Mucosa of descending colon (tissue), 3 donors: Measurements from ENCODE around the gene RNF115. TPM values are rescaled to one million over a fixed set of nuclear protein-coding genes. Genes with fewer than 3 reads are reported as not detected.
"Not testable (repeated sequence)": the region's sequence is repeated elsewhere in the genome, so short reads cannot be mapped to it uniquely, and the experiment has no call there.

Experiments used
- ATAC-seq: fragments of 200-7000 bp; cut with Tn5 transposase; one replicate; pipeline ENCODE4 v1.9.1; 2020; ENCODE audit warnings: mild to moderate bottlenecking, moderate library complexity
- DNase-seq, 3 donors: peaks; one replicate each; pipeline ENCODE4 v3.0.0-alpha.2; 2020
- H3K36me3 ChIP-seq: fragments of 200-600 bp; one replicate; pipeline ENCODE4 v1.8.0; 2021; ENCODE audit warnings: low read depth, mild to moderate bottlenecking
- H3K4me1 ChIP-seq: fragments of 200-600 bp; one replicate; pipeline ENCODE4 v1.8.0; 2021; ENCODE audit warnings: low read depth, mild to moderate bottlenecking
- H3K4me3 ChIP-seq: fragments of 200-600 bp; one replicate; pipeline ENCODE4 v1.8.0; 2021; ENCODE audit warnings: mild to moderate bottlenecking
- H3K9me3 ChIP-seq: fragments of 200-600 bp; one replicate; pipeline ENCODE4 v1.8.0; 2021; ENCODE audit warnings: mild to moderate bottlenecking
- intact Hi-C, 2 donors: fragments of 100-400 bp; cut with DNase I in 1 of 2; cut with micrococcal nuclease in 1 of 2; formaldehyde crosslinking; loops; one replicate each; pipeline versions ENCODE4 v1.11.0 to v1.11.1; 2022; cut with DNase I, micrococcal nuclease
- total RNA-seq, 3 donors: library from RNA; stranded (reverse); fragmentation: NEBNext Ultra II Directional in 2 of 3; extraction: Animal tissue kit (Norgen Biotek cat#: 25700) in 2 of 3; gene quantifications; one replicate each; pipeline versions ENCODE4 v1.2.1 to v1.2.4, GENCODE V29; 2021 to 2023
- TF ChIP-seq, protein P1 (sequence below): fragments of 200-600 bp; IDR thresholded peaks from one replicate; pipeline ENCODE4 v1.8.0; 2022; ENCODE audit warnings: antibody characterized with exemption, mild to moderate bottlenecking
- donor health status: DM: no; HTN: no; CAD: no; lungs with moderate emphysema.
- donor health status: DM: no; HTN: no; CAD: no.
- donor health status: DM: no; HTN: yes; CAD: no.

The RNF115 gene
- total RNA-seq, 3 donors from 2014 or later = 8.3 to 13.6 (median 8.8) TPM

GRCh38 chr1:145843031-145843430 lies 19.1 kb upstream of the RNF115 start:
- intact Hi-C loops = no loop called here
- Histone ChIP-seq H3K36me3 (peaks cover 11% of the 10 kb centered on the region), H3K4me3 (no peak overlapping the region), H3K4me1 (peaks cover 6% of the 10 kb centered on the region), H3K9me3 (no peaks in the 10 kb centered on the region)
- DNase-seq (no peak), ATAC-seq (no peak)
- TF ChIP-seq, protein P1, sequence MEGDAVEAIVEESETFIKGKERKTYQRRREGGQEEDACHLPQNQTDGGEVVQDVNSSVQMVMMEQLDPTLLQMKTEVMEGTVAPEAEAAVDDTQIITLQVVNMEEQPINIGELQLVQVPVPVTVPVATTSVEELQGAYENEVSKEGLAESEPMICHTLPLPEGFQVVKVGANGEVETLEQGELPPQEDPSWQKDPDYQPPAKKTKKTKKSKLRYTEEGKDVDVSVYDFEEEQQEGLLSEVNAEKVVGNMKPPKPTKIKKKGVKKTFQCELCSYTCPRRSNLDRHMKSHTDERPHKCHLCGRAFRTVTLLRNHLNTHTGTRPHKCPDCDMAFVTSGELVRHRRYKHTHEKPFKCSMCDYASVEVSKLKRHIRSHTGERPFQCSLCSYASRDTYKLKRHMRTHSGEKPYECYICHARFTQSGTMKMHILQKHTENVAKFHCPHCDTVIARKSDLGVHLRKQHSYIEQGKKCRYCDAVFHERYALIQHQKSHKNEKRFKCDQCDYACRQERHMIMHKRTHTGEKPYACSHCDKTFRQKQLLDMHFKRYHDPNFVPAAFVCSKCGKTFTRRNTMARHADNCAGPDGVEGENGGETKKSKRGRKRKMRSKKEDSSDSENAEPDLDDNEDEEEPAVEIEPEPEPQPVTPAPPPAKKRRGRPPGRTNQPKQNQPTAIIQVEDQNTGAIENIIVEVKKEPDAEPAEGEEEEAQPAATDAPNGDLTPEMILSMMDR = no peak

GRCh38 chr1:145837656-145838055 lies 13.8 kb upstream of the RNF115 start:
- ATAC-seq (no peak), DNase-seq (no peak)
- Histone ChIP-seq H3K9me3 (no peaks in the 10 kb centered on the region), H3K4me1 (no peaks in the 10 kb centered on the region), H3K4me3 (no peak overlapping the region), H3K36me3 (peaks cover 12% of the 10 kb centered on the region)
- intact Hi-C loops = no loop called here
- TF ChIP-seq, protein P1 = no peak

DNA sequence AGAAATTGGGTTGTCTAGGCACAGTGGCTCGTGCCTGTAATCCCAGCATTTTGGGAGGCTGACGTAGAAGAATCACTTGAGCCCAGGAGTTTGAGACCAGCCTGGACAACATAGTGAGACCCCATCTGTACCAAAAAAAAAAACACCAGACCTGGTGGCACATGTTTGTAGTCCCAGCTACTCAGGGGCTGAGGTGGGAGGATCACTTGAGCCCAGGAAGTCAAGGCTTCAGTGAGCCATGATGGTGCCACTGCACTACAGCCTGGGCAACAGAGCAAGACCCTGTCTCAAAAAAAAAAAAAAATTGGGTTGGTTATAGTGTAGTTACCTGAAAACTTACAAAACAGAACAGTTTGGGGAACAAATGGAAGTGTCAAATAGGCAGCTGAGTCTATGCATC lies 6.9 kb upstream of the RNF115 start:
- H3K9me3 ChIP-seq, ATAC-seq, H3K36me3 ChIP-seq, H3K4me3 ChIP-seq, H3K4me1 ChIP-seq, DNase-seq, intact Hi-C loops: not testable (repeated sequence)

GRCh38 chr1:145828367-145829026 lies 4.6 kb upstream of the RNF115 start:
- Histone ChIP-seq H3K4me1 (peaks cover 6% of the 10 kb centered on the region), H3K36me3 (peaks cover 5% of the 10 kb centered on the region), H3K9me3 (no peaks in the 10 kb centered on the region), H3K4me3 (no peak overlapping the region)
- TF ChIP-seq, protein P1 = no peak
- intact Hi-C loops = no loop called here
- ATAC-seq (no peak), DNase-seq (no peak)

DNA sequence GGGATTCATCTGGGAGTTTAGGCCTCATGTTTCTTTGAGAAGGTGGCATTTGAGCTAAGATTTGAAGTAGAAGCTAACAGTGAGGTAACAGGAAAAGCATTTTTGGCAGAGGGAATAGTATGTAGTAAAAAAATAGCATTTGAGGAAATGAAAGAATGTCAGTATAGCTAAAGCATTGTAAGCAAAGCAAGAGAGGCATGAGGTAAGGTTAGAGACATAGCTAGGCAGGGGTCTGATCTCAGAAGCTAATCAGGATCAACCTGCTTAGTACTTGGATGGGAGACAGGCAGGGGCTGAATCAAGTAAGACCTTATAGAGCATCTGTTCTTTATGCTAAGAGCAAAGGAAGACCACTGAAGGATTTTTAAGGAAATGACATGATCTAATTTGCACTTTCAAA lies 4.1 kb upstream of the RNF115 start:
- intact Hi-C loops = no loop called here
- Histone ChIP-seq H3K4me1 (peaks cover 6% of the 10 kb centered on the region), H3K4me3 (no peak overlapping the region), H3K36me3 (peaks cover 5% of the 10 kb centered on the region), H3K9me3 (no peaks in the 10 kb centered on the region)
- TF ChIP-seq, protein P1 = no peak
- no peak for DNase-seq
- ATAC-seq = no peak

DNA sequence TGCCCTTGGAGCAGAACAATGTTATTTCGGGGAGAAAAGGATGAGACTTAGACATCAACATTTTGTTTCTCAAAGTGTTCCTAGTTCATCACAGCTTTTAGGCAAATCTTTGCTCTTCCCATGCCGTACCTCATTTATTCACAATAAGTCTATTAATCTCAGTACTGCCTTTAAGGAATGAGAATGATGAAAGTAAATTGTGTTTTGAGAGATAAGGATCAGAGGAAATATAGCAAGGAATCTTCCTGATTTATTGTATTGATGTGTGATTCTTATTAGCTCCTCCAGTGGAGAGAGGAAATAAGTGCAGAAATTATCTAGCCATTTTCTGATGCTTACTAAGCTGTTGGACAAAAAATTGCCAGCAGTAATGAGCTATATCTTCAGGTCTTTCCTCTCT lies 2.1 kb upstream of the RNF115 start:
- Histone ChIP-seq H3K36me3 (peaks cover 5% of the 10 kb centered on the region), H3K4me3 (no peak overlapping the region), H3K4me1 (peaks cover 6% of the 10 kb centered on the region), H3K9me3 (no peaks in the 10 kb centered on the region)
- intact Hi-C loops = no loop called here
- DNase-seq = no peak
- TF ChIP-seq, protein P1 = no peak
- no peak for ATAC-seq
